Activated naive CD8-positive, alpha-beta T cell treated with anti-CD3 and anti-CD28 coated beads, Interleukin-2, amount 50 U/mL, for 16 hours (primary cell): ENCODE measurements around the gene HOXC4.

ENCODE experiments used
- DNase-seq: peaks from one replicate; pipeline ENCODE4 v3.0.0-alpha.2; 2020; ENCODE audit warnings: low read depth, low spot score

The HOXC4 gene

DNA sequence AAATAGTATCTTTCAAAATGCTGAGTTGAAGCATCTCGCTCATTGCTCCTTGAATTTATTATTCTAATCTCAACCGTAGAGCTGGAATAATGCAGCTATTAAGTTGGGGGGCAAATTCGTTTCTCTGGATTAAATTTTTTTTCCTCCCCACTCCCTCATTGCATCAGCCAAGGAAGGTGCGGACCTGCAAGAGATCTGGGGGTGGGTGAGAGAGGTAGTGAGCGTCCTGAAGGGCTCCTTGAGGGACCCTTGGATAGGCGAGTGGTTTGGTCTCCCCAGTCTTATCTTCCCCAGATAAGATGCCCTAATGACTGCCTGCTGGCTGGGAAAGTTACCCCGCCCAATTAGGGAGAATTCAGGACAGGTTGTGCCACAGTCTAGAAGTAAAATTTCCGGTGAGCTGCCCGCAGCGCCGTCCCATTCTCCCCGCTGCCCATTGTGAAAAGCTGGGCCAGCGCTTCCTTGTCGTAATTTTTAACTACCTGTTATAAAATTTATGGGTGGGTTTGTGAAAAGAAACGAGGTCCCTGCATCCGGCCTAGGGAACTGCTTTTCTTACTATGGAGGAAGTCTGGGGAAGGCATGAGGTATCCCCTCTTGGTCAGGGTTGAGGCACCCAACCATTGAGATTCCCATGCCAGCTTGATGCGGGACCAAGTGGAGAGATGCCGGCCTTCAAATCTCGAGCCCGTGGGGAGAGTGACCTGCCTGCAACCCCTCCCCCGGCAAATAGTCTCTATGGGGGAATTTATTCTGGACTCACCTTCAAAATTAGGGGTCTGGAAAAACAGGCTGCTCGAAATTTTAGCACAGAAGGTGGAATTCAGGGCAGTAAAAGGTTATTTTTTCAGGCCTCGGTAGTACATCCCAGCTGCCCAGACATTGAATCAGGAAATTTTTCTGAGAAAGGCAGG lies 38.4 kb upstream of the HOXC4 start:
- DNase-seq: no peak

DNA sequence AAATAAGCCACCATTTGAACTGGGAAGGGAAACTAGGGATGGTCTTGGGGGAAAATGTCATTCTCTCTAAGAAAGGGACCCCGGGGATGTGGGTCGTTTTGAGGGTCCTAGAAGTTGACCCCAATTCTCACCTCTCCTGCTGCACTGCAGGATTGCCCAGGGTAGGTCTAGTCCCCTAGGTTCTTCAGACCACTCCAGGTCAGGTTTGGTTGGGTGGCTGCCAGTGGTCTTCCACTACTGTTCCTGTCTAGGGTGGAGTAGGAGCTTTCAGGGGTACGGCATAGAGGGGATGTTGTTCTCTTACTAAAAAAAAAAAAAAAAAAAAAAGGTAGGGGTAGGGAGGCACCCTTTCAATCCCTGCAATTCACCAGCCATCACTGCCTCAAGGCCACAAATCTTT lies 37.6 kb upstream of the HOXC4 start:
- DNase-seq: no peak

DNA sequence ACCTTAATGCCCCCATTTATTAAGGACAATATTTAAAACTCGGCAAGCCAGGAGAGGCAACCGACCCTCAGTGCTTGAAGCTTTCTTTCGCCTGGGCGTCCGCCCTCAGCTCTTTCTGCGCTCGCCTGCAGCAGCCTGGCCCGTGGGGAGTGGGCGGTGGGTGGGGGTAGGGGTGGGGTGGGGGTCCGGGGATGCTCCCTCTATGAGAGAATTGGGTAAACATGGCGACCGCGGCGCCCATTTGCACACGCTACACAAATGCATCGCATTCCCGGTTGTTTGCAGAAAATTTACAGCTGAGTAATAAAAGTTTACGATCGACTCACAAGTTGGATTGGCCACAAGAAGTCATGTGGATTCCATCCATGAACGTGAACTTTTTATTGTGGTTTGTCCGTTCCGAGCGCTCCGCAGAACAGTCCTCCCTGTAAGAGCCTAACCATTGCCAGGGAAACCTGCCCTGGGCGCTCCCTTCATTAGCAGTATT lies 37.1 kb upstream of the HOXC4 start:
- DNase-seq: no peak

DNA sequence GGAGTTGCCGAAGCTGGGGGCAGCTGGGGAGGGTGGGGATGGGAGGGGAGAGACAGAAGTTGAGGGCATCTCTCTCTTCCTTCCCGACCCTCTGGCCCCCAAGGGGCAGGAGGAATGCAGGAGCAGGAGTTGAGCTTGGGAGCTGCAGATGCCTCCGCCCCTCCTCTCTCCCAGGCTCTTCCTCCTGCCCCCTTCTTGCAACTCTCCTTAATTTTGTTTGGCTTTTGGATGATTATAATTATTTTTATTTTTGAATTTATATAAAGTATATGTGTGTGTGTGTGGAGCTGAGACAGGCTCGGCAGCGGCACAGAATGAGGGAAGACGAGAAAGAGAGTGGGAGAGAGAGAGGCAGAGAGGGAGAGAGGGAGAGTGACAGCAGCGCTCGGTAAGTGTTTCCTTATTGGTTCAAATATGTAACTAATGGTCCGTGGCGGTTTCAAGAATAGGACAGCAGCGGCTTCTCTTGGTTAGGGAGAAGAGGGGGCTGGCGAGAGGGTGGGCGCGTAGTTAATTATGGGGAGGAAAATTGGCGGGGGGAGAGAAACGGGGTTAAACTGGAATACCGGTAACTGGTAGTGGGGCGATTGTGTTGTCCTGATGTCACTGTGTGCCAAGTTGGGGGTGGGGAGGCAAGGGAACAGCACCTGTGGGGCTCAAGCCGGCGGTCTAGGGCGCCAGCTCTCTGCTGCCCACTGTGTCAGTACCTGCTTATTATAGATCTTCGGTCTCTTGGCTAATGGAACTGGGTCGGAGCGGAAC lies 36.4 kb upstream of the HOXC4 start:
- no peak for DNase-seq

DNA sequence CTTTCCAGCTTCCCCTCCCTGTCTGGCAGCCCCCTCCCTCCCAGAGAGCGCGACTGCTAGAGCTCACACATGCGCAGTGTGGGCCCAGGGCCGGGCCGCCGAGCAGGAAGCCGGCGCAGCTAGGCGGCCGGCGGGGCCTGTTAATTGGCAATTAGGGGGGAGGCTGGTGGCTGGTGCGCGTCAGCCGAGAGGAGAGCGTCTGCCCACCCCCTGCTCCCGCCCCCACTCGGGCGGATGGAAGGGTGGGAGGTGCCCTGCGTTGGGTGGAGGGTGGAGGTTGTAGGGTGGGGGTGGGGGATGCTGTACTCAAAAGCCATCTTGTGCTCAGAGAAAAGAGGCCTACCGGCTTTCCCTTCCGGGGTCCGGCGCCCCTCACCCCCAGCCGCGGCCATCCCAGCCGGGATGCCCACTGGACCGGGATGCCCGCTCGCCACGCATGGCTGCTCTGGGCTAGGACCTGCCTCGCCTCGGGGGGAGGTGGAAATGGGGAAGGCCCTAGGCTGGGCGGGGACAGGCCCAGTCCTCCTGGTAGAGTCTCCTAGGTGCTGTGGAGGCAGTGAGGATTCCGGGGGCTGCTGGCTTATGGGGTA lies 35.7 kb upstream of the HOXC4 start:
- peak; percentile 40 for DNase-seq

DNA sequence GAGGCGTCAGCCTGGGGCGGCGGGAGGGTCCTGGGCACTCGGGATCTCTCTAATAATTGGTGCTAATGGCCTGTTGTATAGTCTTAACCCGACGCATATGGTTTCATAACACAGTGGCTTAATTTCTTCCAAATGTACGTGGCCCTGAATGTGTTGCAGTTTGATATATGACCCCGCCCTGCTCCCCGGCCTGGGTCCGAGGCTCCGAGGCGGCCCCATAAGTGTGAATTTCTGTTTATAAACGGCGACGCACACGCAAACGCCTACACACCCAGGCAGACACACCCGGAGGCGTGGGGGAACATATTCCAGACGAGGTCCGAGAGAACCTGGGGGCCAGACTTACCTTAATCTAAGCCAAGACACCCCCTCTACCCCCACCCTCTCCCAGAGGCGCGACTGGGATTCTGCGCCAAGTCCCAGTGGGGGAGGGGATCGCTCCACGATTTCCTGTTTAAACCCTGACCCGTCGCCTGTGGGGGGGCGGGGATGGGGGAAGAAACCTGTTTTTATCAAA lies 35.1 kb upstream of the HOXC4 start:
- DNase-seq: no peak

DNA sequence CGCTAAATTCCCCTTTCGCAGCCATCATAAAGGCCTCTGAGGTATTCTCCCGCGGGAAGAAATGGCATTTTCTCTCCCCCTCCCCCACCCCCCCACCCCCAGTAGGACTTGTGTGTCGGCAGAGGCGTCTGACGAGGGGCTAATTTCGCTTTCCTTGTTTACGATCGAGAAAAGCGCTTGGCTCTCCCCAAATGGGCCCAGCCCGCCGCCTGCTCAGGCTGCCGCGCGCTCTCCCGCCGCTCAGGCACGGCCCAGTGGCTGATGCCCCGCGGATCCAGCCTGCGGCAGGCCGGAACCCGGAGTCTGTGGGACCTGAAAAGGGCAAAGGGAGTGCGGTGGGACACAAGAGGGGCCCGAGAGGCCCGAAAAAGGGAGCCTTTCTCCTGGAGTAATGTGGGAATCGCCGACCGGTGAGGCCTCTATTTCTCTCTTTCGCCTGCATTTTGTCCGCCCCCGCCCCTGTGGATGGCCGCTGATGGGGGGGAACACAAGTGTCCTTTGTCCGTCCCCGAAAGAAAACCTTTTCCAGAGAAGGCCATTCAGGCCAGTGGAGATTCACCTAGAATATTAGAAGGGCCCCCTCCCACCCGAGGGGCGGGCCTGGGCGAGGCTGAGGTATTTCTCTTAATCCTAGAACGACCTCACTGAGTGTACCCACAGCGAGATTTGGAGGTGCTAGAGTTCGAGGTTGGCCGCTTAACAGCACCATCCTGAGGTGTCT lies 34.4 kb upstream of the HOXC4 start:
- no peak for DNase-seq

DNA sequence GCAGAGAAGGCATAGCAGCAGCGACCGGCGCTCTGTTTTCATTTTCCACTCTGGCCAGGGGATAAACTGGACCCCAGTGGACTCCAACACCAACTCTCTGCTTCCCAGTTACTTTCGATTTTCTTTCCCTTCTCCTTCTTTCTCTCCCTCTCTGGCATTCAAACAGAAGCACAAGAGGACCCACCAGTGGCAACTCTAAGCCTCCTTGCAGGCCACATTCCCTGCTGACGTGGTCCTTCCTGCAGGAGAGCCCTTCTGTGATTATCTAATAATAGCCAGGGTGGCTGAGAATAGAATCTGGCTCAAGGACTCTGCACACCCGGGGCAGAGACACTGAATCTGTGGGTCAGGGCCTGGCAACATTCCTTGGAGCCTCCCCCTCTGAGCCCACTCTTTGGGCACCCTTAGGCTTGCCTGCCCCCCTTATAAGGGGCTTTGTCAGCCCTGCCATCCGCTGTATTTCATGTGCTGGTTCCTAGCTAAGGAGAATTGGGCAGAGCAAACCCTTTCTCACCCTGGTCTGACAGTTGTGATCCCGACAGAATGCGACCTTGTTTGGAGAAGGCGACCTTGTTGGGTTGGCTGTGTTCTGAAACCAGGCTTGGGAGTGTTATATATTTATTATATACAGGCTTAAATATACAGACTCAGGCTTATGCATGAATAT lies 33.6 kb upstream of the HOXC4 start:
- no peak for DNase-seq

DNA sequence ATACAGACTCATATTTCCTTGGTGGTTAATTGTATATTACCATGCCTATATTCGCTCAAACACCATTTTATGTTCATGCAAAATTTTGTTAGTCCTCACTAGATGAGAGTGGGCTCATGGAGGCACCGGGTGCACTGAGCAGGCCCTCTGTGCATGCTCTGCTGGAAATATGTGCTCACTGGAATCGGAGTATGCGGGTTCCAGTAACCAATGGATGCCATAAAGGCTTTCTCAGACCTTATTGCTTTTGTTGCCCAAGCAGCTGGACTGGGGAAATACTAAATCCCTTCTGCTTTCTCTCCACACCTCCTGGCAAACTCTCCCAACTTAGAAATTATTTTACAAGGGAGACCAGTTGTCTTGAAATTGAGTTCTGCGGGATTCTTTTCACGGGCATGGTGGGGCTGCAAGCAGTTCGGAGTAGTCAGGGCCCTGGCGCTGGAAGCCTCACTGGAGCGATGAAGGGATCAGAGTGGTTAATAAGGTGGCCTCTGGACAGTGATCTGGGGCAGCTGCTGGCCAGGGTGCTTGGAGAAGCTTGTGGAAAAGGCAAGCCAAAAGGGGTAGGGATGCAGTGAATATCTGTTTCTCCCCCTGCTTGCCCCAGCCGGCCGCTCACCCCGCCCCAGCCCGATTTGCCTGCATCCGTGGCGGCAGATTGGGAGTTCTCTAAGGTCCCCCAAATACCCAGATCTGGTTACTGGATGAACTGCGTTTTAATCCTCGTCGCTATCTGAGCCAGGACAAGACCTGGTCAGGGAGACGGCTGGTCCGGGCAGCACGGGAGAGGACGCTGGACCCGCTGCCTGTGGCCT lies 32.8 kb upstream of the HOXC4 start:
- DNase-seq: no peak

DNA sequence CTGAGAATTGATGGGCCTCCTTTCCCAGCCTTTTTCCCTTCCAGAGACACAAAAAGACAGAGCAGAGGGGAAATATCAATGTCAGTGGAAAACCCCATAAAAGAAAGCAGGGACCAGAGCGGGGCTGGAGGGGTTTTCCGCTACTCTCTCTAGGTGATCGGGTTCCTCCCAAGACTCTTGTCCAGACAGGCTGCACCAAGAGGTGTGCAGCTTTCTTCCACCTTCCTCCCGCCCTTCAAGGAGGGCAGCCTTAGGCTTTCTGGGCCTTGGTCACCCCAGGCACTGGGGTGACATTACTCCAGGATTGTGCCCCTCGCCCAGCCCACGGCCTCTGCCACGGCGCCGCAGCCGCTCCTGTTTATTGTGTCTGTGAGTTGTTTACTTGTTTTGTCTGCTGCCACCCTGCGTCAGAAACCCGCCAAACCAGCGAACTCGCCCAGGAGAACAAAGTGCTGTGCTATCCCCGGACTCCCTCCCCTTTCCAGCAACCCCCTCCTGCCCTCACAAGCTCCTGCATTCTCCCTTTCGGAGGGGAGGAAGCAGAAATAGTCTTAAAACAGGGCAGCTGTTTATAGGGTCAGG lies 32.1 kb upstream of the HOXC4 start:
- DNase-seq: no peak

DNA sequence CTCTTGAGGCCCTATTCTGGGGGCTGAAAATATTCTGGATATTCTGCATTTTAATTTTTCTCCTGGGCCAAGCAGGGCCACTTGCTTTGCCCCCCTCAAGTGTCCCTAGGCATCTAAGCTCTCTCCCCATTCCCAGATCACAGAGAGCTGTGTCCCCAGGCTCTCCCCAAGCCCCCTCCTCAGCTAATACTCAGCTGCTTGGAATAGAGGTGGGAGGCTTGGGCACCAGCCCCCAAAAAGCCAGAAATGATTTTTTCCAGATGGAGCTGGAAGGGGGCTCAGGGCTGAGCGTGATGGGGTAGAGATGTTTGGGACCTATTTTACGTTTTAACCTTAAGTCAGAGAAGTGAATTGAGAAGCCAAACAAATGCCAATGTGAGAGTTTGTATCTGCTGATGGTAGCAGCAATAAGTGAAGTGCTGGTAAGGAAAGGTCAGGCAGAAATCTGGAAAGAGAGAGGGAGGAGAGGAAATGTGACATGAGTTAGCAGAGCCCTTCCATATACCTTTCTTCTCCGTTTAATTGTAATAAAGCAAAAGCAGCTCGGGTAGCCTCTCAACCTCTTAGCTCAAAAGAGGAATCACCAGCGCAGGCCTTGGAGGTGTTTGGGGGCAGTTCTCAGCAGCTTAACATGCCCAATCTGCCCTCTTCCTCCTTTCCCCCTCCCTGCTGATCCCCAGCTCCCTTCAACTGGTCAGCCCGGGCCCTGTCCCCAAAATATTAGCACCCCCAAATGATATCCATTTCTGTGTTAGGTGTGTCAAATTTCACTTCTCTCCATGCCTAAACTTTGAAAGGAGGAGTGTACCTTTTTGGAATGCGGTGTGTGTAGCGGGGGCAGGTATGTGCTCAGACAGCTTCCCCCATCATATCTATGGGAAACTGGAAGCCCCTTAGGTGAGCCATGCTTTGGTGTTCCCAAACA lies 30.4 kb upstream of the HOXC4 start:
- DNase-seq: no peak

DNA sequence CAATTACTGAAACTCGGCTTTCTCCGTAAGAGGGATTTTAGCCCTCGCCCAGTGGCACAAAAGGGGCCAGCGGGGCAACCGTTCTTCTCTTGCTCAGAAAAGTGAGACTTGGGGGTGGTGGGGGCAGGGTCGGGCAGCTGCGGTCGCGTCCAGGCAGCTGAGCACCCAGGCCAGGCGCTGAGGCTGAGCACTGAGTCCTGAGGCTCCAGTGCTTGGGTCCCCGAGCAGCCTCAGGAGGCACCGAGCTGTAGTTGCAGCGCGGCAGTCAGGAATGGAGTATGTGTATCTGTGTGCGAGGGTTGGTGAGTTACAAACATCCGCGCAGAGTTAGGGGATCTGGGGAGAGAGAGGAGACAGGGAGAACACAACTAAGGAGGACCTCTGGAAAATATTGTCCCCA lies 29.5 kb upstream of the HOXC4 start:
- no peak for DNase-seq

DNA sequence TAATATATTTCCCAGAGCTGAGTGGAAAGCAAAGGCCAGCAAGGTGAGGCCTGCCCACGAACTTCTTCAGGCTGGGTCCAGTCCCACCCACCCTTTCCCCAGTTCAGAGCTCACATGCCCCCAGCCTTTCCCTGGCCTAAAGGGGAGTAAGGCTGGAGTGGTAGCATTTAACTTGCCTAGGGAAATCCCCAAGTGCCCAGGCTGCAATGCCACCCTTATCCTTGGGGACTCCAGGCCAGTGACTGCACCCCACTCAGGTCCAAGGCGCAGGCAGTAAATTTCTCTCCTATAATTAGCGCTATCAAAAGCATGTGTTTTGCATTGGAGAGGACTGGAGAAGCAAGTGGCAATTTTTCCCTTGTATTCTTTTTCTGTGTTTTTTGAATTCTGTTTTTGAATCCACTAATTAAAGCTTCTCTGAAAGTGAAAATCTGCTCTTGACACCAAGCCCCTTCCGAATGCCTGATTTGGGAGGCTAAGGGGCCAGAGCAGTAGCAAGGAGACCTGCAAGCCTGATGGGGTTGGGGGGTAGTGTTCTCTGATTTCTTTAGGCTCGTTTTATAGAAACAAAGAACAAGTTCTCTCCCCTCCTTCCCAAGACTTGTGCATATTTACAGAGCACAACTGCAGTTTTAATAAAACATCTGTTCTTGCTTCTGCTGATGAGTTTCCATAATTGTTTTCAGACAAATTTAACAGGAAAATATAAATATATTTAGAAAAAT lies 28.9 kb upstream of the HOXC4 start:
- DNase-seq: no peak

DNA sequence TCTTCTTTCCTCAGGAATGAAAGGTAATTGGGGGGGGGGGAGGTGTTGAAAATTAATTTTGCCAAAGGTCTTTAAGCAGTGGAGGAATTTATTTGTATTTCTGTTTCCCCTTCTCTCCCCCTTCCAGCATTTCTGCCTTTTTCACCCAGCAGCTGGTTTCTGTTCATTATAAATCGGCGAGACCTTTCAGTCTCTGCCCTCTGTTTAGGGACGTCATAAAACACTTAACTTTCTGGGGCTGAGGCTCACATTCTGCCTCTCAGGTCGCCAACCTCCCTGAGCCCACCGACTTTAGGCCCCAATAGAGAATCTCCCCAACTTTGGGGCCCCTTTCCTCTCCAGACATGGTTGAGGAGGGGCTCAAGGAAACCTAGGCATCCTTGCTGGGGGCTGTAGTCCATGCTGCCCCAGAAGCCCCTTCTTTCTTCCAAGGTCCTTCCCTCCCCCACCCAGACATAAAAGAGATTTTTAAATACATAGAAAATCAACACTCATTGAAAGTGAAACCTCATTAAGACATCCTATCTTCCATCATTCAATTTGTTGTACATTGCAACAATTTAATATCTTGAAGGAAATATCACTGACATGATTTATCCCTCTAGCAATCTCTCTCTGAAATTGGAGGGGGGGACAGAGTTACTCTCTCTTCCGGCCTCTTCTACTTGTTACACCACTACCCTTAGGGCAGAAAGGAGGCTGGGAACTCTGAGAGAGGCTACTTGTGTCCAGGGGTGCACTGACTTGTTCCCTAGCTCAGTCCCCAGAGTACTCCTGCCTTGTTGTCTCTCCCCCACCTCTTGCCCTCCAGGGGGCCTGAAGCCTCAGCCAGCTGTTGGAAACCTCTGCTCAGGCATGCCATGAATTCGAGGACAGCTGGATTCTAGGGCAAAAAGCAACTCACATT lies 27.9 kb upstream of the HOXC4 start:
- DNase-seq: no peak

DNA sequence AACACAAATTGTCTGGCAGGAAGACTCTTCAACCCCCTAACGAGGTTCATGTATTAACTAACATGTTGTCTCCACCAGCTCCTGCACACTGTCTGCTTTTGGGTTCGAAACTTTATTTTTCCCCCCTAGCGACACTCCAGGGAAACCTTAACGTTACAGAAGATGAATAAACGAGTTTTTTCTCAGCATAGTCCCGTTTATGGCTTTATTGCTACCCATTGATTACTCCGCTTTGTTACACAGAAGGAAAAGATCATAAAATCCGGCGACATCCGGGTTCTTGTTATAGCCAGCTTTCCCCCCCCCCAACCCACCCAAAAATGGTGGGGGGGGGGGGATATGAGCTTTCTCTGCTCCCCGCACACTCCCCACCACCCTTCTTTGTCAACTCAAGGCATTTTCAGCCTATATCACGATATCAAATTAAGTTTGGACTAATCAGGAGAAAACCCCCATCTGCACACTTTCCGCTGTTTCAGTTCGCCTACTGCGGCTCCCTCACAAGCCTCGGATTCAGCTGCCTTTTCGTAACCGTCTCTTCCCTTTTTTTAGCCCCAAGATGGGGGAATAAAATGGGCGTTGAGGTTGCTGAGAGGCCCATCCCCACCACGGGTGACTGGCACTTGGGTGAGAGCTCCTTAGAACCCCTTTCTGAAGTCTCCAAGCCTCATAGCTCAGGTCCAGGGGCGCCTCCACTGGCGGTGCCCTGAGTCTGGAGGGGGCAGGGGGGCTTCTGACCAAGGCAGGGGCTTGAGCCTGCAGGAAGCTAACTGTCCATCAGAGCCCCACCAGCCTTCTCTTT lies 26.8 kb upstream of the HOXC4 start:
- no peak for DNase-seq

DNA sequence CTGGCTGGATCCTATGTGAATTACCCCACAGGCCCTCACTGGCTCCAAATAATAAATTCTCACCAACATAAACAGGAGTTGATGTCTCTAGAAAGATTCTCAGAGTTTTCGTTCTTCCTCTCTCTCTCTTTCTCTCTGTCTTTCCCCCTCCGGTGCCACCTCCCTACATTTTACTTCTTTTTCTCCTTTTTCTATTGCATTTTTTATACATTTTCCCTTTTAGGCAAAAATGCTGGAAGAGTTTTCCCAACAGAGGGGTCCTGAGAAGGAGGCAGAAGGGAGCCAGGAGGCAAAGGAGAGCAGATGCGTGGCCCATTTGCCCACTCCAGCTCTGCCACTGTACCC lies 26.2 kb upstream of the HOXC4 start:
- no peak for DNase-seq
